ENCODE data around the gene TREML4. TPM values are rescaled to one million over a fixed set of nuclear protein-coding genes. Genes with fewer than 3 reads are reported as not detected.

The TREML4 gene
- total RNA-seq, 2 donors from 2014 or later, result not detected

Other genes starting within 250 kb of the TREML4 start
- 1 to 10 TPM; 2.4 to 5.0 TPM for gene UNC5CL, start 189.1 kb upstream of the TREML4 start, total RNA-seq
- not detected for gene TSPO2, start 185.9 kb upstream of the TREML4 start, total RNA-seq
- not detected for gene APOBEC2, start 175.1 kb upstream of the TREML4 start, total RNA-seq
- gene OARD1, start 156.0 kb upstream of the TREML4 start, total RNA-seq, result 10 to 100 TPM; 28.5 to 31.1 TPM
- 10 to 100 TPM; 21.6 to 27.7 TPM for gene NFYA, start 155.4 kb upstream of the TREML4 start, total RNA-seq
- not detected for gene TREML1, start 74.0 kb upstream of the TREML4 start, total RNA-seq
- not detected for gene TREM2, start 65.2 kb upstream of the TREML4 start, total RNA-seq
- 1 to 10 TPM; 1.5 to 8.1 TPM for gene TREML2, start 27.2 kb upstream of the TREML4 start, total RNA-seq
- under 1 TPM in 1 of 2 donors, not detected in 1; 0.38 TPM for gene TREM1, start 58.3 kb downstream of the TREML4 start, total RNA-seq
- gene NCR2, start 107.3 kb downstream of the TREML4 start, total RNA-seq, result 1 to 10 TPM in 1 of 2 donors, not detected in 1; 1.0 TPM

Measured in natural killer cell treated with Interleukin-12 subunit alpha and Interleukin-12 subunit beta and Interleukin-15 and Interleukin-18, amount 100 ng/mL, for 72 hours (primary cell).